Right lobe of liver (tissue), 6 donors: ENCODE measurements around the gene SYCE3. TPM values are rescaled to one million over a fixed set of nuclear protein-coding genes. Genes with fewer than 3 reads are reported as not detected.

Source experiments
- ATAC-seq, 4 donors: fragments of 200-7000 bp; cut with Tn5 transposase; one replicate each; pipeline ENCODE4 v1.9.1; 2020; ENCODE audit warnings: mild to moderate bottlenecking in 4 of 4, moderate library complexity in 4 of 4
- DNase-seq, 3 donors: peaks; one replicate each; pipeline ENCODE4 v3.0.0-alpha.2; 2020
- H3K27ac ChIP-seq, 3 donors: fragments of 200-600 bp; one replicate each; pipeline ENCODE4 v1.8.0; 2022
- H3K27me3 ChIP-seq, 2 donors: fragments of 200-600 bp; one replicate each; pipeline ENCODE4 v1.8.0; 2022
- H3K36me3 ChIP-seq, 4 donors: fragments of 200-600 bp; sonication (generic) in 1 of 4; one replicate each; pipeline versions ENCODE4 v1.5.1 to v1.8.0; 2017 to 2022; ENCODE audit warnings: control low read depth in 1 of 4
- H3K4me1 ChIP-seq, 4 donors: fragments of 200-600 bp; sonication (generic) in 1 of 4; one replicate each; pipeline versions ENCODE4 v1.5.1 to v1.8.0; 2017 to 2022; ENCODE audit warnings: control low read depth in 1 of 4
- H3K4me3 ChIP-seq, 3 donors: fragments of 200-600 bp; one replicate each; pipeline ENCODE4 v1.8.0; 2022
- H3K9me3 ChIP-seq, 4 donors: fragments of 200-600 bp; sonication (generic) in 1 of 4; one replicate each; pipeline versions ENCODE4 v1.5.1 to v1.8.0; 2017 to 2022; ENCODE audit warnings: control low read depth in 1 of 4
- POLR2A ChIP-seq: fragments of 450-650 bp; IDR thresholded peaks from one replicate; pipeline ENCODE4 v1.6.1; 2017; ENCODE audit warnings: antibody characterized with exemption, mild to moderate bottlenecking
- WGBS: methylation state at CpG from one replicate; pipeline ENCODE4 v1.1.6; 2018; ENCODE audit warnings: low coverage, low lambda C conversion rate; ENCODE audit not compliant: insufficient coverage; ENCODE audit errors: missing lambda C conversion rate; 5-methylcytosine and 5-hydroxymethylcytosine counted together
- intact Hi-C, 2 donors: fragments of 100-400 bp; cut with DNase I; formaldehyde crosslinking; loops; one replicate each; pipeline versions ENCODE4 v1.11.2 to v1.14.1; 2022
- total RNA-seq, 6 experiments: library from RNA; depleted of rRNA in 2 of 6; stranded (reverse); fragments of >200 nt in 2 of 6; fragmentation: NEBNext Ultra II Directional in 3 of 6; extraction: Animal tissue kit (Norgen Biotek cat#: 25700) in 3 of 6; gene quantifications; one replicate each; pipeline versions ENCODE4 v1.1.0 to v1.2.4, GENCODE V29; 2016 to 2023
- TF ChIP-seq, protein P1 (sequence below), 4 donors: fragments of 200-600 bp in 3 of 4; fragments of 450-650 bp in 1 of 4; IDR thresholded peaks; one replicate each; pipeline versions ENCODE4 v1.5.1 to v1.8.0; 2016 to 2022; ENCODE audit warnings: antibody characterized with exemption in 4 of 4, mild to moderate bottlenecking in 2 of 4
- donor health status: DM: no; HTN: yes; CAD: no.
- donor health status: DM: no; HTN: no; CAD: no.
- donor health status: DM: no; HTN: no; CAD: no.
- donor health status: DM: no; HTN: yes; CAD: no.
- donor health status: DM: no; HTN: yes; CAD: no.

Gene SYCE3
- total RNA-seq, 6 experiments from 2014 or later = 3.3 to 4.7 TPM; not detected in 4

DNA sequence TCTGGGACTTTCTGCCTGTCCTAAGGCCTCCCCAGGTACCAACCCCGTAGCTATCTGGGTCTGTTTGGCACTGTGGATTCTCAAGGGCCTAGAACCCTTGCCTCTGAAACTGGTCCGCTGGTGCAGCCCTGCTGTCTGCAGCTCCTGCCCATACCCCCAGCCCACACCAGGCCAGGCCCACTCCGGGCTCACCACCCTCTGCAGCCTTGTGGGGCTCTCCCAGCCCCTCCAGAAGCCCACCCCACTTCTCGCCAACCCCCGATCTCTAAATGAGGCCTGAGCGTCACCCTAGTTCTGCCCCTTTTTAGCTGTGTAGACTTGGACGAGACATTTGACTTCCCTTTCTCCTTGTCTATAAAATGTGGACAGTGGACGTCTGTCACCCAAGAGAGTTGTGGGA is 12.3 kb downstream of the SYCE3 start:
- Histone ChIP-seq H3K27me3 (no peaks in the 10 kb centered on the region), H3K9me3 (no peaks in the 10 kb centered on the region), H3K27ac (no peak overlapping the region), H3K4me3 (no peak overlapping the region), H3K4me1 (peaks cover 0 to 8% (median 0%) of the 10 kb centered on the region in 4 donors), H3K36me3 (no peaks in the 10 kb centered on the region)
- intact Hi-C loops = loop anchor here in 1 of 2 donors (5.0 kb wide), 1 partner anchor 52 kb away; the partner anchor contains the start of gene MAPK8IP2
- ATAC-seq = no peak
- peak in 1 of 3 donors; percentile 27 for DNase-seq
- no peak for TF ChIP-seq POLR2A
- TF ChIP-seq, protein P1, sequence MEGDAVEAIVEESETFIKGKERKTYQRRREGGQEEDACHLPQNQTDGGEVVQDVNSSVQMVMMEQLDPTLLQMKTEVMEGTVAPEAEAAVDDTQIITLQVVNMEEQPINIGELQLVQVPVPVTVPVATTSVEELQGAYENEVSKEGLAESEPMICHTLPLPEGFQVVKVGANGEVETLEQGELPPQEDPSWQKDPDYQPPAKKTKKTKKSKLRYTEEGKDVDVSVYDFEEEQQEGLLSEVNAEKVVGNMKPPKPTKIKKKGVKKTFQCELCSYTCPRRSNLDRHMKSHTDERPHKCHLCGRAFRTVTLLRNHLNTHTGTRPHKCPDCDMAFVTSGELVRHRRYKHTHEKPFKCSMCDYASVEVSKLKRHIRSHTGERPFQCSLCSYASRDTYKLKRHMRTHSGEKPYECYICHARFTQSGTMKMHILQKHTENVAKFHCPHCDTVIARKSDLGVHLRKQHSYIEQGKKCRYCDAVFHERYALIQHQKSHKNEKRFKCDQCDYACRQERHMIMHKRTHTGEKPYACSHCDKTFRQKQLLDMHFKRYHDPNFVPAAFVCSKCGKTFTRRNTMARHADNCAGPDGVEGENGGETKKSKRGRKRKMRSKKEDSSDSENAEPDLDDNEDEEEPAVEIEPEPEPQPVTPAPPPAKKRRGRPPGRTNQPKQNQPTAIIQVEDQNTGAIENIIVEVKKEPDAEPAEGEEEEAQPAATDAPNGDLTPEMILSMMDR (IDR thresholded peaks at IDR 0.05) = no peak
- 73% methylated on average over 5 of the region's 8 CpGs for WGBS

DNA sequence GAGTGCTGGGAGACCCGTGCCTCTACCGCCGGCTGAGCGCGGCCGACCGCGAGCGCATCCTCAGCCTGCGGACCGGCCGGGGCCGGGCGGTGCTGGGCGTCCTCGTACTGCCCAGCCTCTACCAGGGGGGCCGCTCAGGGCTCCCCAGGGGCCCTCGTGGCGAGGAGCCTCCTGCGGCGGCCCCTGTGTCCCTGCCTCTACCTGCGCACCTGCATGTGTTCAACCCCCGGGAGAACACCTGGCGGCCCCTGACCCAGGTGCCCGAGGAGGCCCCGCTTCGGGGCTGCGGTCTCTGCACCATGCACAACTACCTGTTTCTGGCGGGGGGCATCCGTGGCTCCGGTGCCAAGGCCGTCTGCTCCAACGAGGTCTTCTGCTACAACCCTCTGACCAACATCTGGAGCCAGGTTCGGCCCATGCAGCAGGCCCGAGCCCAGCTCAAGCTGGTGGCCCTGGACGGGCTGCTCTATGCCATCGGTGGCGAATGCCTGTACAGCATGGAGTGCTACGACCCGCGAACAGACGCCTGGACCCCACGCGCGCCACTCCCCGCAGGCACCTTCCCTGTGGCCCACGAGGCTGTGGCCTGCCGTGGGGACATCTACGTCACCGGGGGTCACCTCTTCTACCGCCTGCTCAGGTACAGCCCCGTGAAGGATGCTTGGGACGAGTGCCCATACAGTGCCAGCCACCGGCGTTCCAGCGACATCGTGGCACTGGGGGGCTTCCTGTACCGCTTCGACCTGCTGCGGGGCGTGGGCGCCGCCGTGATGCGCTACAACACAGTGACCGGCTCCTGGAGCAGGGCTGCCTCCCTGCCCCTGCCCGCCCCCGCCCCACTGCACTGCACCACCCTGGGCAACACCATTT is 13.6 kb downstream of the SYCE3 start:
- intact Hi-C loops = no loop called here
- no peak for ATAC-seq
- H3K27ac ChIP-seq = peak overlapping the region in 1 of 3 donors; percentile 8

DNA sequence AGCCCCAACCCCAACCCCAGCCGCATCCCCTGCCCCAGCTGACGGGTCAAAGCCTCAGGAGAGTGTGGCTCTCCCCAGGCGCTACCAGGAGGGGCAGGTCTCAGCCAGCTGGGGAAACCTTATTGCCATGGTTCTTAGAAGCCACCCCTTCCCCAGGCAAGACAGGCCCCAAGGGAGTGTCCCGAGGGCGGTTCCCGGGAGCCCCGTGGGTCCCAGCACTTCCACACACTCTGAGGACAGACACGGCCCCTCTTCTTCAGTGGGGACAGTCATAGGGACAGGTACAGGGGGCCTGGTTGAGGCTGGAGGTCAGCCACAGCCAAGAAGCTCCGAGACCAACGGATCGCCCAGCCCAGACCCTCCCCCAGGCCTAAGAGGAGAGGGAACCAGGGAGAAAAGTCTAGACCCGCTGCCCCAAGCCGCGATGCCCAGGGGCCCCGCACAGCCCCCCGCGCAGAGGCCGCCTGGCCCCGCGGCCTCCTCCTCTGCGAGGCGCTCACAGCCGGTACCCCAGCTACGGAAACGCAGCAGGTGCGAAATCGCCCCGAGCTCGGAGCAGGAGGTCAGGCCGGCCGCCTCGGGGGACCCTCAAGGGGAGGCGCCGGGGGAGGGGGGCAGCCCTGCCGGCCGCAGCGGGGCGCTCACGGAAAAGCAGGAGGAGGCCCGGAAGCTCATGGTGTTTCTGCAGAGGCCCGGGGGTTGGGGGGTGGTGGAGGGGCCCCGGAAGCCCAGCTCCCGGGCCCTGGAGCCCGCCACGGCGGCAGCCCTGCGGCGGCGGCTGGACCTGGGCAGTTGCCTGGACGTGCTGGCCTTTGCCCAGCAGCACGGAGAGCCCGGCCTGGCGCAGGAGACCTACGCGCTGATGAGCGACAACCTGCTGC is 14.4 kb downstream of the SYCE3 start:
- Histone ChIP-seq H3K4me1 (peaks cover 0 to 8% (median 0%) of the 10 kb centered on the region in 4 donors), H3K36me3 (no peaks in the 10 kb centered on the region), H3K27me3 (no peaks in the 10 kb centered on the region), H3K4me3 (peak overlapping the region; percentile 23 to 39 (median 31)), H3K9me3 (no peaks in the 10 kb centered on the region), H3K27ac (peak overlapping the region in 1 of 3 donors; percentile 8)
- DNase-seq (peak; percentile 67 to 72 (median 71)), ATAC-seq (peak; percentile 49 to 72 (median 68))
- 18% methylated on average over 9 of the region's 56 CpGs for WGBS
- peak; percentile 66 for TF ChIP-seq POLR2A
- TF ChIP-seq, protein P1 (IDR thresholded peaks at IDR 0.05) = no peak
- intact Hi-C loops = no loop called here

More for the DNA sequence above, 13.6 kb downstream of the SYCE3 start:
- WGBS = 47% methylated on average over 9 of the region's 68 CpGs
- peak overlapping the region; percentile 23 to 39 (median 31) for H3K4me3 ChIP-seq
- DNase-seq = peak in 1 of 3 donors; percentile 44
- H3K27me3 ChIP-seq = no peaks in the 10 kb centered on the region
- TF ChIP-seq POLR2A = no peak
- TF ChIP-seq, protein P1 (IDR thresholded peaks at IDR 0.05) = no peak
- H3K4me1 ChIP-seq = peaks cover 0 to 8% (median 0%) of the 10 kb centered on the region in 4 donors
- H3K9me3 ChIP-seq = no peaks in the 10 kb centered on the region
- H3K36me3 ChIP-seq = no peaks in the 10 kb centered on the region

DNA sequence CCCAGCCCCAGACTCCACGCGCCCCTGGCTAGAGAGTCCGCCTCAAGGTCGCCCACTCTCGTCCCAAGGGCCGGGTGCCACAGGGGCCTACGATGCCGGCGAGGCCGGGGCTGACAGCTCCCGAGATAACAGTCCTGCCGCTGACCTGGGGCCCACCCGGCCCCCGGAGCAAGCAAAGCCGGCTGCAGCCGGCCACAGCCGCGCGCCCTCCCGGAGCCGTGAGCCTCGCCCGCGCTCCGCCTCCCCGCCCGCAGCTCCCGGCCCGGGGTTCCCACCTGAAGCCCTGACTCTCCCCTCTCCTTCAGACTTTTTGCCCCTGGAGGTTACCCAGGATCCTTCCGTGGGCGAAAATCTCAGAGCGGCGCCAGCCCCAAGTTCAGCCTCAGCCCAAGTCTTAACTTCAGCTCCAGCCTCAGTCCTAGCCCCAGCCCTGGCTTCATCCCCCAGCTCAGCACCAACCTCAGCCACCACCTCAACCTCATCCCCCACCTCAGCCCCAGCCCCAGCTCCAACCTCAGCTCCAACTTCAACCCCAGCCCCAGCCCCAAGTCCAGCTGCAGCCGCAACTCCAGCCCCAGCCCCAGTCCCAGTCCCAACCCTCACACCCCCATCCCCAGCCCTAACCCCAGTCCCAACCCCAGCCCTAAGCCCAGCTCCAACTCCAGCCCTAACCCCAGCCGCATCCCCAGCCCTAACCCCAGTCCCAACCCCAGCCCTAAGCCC is 15.3 kb downstream of the SYCE3 start:
- H3K9me3 ChIP-seq = no peaks in the 10 kb centered on the region
- no peak overlapping the region for H3K4me3 ChIP-seq
- WGBS = 83% methylated on average over 18 of the region's 35 CpGs
- intact Hi-C loops = no loop called here
- TF ChIP-seq POLR2A = no peak
- TF ChIP-seq, protein P1 (IDR thresholded peaks at IDR 0.05) = no peak
- ATAC-seq (no peak), DNase-seq (peak in 1 of 3 donors; percentile 46)
- peaks cover 0 to 8% (median 0%) of the 10 kb centered on the region in 4 donors for H3K4me1 ChIP-seq
- no peaks in the 10 kb centered on the region for H3K27me3 ChIP-seq
- no peak overlapping the region for H3K27ac ChIP-seq
- no peaks in the 10 kb centered on the region for H3K36me3 ChIP-seq
